Gastroesophageal sphincter (tissue), 3 donors: Measurements from ENCODE around the gene USP5.
"Not testable (repeated sequence)": the region's sequence is repeated elsewhere in the genome, so short reads cannot be mapped to it uniquely, and the experiment has no call there.

ENCODE experiments used
- CTCF ChIP-seq, 4 experiments: fragments of 200-600 bp in 2 of 4; fragments of 450-650 bp in 2 of 4; sonication (generic) in 1 of 4; IDR thresholded peaks; one replicate each; pipeline ENCODE4 v1.5.1; 2017 to 2019; ENCODE audit warnings: antibody characterized with exemption in 4 of 4, mild to moderate bottlenecking in 2 of 4, moderate library complexity in 2 of 4
- POLR2A ChIP-seq, 2 donors: fragments of 450-650 bp; IDR thresholded peaks; one replicate each; pipeline ENCODE4 v1.6.1; 2017; ENCODE audit warnings: antibody characterized with exemption in 2 of 2, mild to moderate bottlenecking in 2 of 2, moderate library complexity in 1 of 2
- POLR2AphosphoS5 ChIP-seq: sonication (generic); formaldehyde crosslinking; IDR thresholded peaks from one replicate; pipeline ENCODE4 v1.6.1; 2017; ENCODE audit warnings: antibody characterized with exemption

GRCh38 chr12:6879824-6880223 is 27.9 kb downstream of the USP5 start:
- TF ChIP-seq CTCF (IDR thresholded peaks at IDR 0.05); POLR2A (IDR thresholded peaks at IDR 0.05); POLR2AphosphoS5: not testable (repeated sequence)
